Astrocyte (in vitro differentiated cells and primary cell): ENCODE results near the gene UMODL1.

Experiments
- EZH2 ChIP-seq: IDR thresholded peaks from 2 replicates; pipeline ENCODE4 v1.6.1; 2012; ENCODE audit warnings: mild to moderate bottlenecking, low read length, inconsistent platforms; ENCODE audit not compliant: insufficient read depth
- TF ChIP-seq, protein P1 (sequence below): IDR thresholded peaks from 2 replicates; pipeline ENCODE4 v1.5.1; 2011; ENCODE audit warnings: low read depth, mild to moderate bottlenecking, inconsistent platforms, low read length, moderate library complexity; ENCODE audit not compliant: insufficient read depth

DNA sequence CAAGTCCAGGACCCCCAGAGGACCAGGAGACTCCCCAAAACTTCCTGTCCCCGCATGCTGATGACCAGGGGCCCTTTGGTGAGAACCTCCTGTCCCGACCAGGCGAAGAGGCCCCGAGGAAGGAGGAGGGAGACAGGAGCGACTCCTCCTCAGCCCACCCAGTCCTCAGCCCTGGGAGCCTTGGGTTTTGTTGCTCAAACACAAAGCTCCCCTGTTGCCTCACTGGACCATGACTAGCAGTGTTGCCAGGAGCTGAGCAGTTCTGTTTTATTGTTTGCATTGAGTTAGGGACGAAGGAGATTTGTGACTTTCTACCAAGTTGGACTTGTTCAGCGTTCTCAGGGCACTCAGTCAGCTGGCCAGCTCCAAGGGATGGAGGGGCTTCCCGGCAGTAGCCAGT, 10.0 kb downstream of the UMODL1 start:
- TF ChIP-seq, protein P1, sequence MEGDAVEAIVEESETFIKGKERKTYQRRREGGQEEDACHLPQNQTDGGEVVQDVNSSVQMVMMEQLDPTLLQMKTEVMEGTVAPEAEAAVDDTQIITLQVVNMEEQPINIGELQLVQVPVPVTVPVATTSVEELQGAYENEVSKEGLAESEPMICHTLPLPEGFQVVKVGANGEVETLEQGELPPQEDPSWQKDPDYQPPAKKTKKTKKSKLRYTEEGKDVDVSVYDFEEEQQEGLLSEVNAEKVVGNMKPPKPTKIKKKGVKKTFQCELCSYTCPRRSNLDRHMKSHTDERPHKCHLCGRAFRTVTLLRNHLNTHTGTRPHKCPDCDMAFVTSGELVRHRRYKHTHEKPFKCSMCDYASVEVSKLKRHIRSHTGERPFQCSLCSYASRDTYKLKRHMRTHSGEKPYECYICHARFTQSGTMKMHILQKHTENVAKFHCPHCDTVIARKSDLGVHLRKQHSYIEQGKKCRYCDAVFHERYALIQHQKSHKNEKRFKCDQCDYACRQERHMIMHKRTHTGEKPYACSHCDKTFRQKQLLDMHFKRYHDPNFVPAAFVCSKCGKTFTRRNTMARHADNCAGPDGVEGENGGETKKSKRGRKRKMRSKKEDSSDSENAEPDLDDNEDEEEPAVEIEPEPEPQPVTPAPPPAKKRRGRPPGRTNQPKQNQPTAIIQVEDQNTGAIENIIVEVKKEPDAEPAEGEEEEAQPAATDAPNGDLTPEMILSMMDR: no peak
- TF ChIP-seq EZH2: no peak
